ENCODE results near the gene ZNF763.
"Not testable (repeated sequence)": the region's sequence is repeated elsewhere in the genome, so short reads cannot be mapped to it uniquely, and the experiment has no call there.

Gene ZNF763

GRCh38 chr19:11964858-11965645 lies at the start of gene ZNF763:
Gene ZNF763 (plus strand): TSS chr19:11965040. CDS start chr19:11965209, 169 bp downstream.
- peak; percentile 72 for DNase-seq

- no peak for DNase-seq
Observed at GRCh38 chr19:11921852-11922495, 42.9 kb upstream of the ZNF763 start.

- peak; percentile 69 for DNase-seq
Observed at GRCh38 chr19:11924886-11925650, 39.8 kb upstream of the ZNF763 start, which contains the start of gene ZNF700. Gene ZNF700 (plus strand): TSS chr19:11925107. CDS start chr19:11925211, 104 bp downstream.

DNA sequence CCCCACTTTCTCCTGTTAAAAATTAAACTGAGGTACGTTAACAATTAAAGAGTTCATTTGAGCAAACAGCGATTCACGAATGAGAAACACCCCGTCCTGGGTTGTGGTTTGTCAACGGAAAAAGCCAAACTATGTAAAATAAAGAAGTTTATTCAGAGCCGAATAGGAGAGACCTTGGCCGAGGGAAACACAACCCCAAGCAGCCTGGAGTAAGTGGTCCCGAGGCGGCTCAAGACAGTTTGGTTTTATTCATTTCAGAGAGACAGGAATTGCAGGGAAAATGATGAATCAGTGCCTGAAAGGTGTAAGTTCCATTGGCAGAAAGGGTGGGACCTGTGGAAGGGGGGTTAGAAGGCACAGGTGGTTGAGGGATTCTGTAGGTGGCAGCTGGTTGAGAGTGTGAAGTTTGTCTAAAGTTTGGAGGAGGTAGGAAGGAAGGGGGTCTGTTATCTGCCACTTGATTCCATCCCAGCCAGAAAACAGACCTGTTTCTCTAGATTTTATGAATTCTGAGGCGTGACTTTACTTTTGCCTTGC lies 39.1 kb upstream of the ZNF763 start:
- DNase-seq = not testable (repeated sequence)

GRCh38 chr19:11927227-11927626 lies 37.6 kb upstream of the ZNF763 start:
- no peak for DNase-seq

- DNase-seq = no peak
Observed at GRCh38 chr19:11931051-11931450, 33.8 kb upstream of the ZNF763 start.

- DNase-seq = no peak
Observed at GRCh38 chr19:11931513-11931912, 33.3 kb upstream of the ZNF763 start.

GRCh38 chr19:11935829-11936228 lies 29.0 kb upstream of the ZNF763 start:
- not testable (repeated sequence) for DNase-seq

DNA sequence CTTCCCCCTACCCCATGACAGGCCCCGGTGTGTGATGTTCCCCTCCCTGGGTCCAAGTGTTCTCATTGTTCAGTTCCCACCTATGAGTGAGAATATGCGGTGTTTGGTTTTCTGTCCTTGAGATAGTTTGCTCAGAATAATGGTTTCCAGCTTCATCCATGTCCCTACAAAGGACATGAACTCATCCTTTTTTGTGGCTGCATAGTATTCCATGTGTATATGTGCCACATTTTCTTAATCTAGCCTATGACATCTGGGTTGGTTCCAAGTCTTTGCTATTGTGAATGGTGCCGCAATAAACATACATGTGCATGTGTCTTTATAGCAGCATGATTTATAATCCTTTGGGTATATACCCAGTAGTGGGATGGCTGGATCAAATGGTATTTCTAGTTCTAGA lies 26.5 kb upstream of the ZNF763 start:
- DNase-seq = not testable (repeated sequence)

- not testable (repeated sequence) for DNase-seq
Observed at GRCh38 chr19:11941361-11941887, 23.4 kb upstream of the ZNF763 start.

DNA sequence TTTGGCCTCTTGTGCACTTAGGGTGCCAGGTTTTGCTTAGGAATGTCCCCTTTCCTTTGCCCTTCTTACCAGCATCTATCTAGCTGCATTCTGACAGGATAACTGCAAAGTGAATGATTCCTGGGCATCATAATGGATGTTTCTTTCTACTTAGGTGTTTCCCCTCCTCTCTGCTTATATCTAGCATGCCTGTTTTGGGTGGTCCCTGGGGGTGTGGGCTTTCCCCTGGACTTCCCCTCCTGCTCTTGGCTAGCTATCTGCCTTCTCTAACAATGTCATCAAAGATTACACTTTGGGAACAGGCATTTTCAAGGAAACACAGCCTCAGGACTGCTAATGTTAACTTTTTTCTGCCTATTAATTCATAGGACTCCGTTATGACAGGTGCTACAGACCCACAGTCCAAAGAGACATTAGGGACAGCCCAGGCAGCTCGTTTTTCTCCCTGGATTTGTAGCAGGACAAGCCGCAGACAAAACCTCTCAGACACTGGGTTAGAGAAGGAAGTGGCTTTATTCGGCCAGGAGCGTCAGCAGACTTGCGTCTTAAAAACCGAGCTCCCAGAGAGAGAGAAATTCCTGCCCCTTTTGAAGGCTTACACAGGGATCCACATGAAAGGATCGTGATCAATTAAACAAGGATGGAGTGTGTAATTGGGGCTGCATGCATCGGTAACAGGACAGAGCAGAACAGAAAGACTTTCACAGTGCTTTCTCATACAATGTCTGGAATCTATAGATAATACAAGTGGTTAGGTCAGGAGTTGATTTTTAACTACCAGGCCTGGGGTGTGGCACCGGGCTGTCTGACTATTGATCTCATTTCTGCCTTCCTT lies 22.6 kb upstream of the ZNF763 start:
- no peak for DNase-seq

DNA sequence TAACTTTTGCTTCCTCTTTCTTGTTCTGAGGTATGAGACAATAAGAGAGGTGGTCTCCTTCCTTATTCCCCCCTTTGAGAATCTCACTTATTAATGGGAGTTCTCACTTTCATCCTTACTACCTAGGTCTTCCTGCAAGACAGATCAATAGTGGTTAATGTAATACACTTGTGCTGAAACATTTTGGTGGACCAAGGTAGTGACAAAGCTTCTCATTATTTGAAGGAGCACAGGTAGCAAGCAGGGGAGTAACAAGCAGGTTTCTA lies 22.1 kb upstream of the ZNF763 start:
- DNase-seq = no peak

DNA sequence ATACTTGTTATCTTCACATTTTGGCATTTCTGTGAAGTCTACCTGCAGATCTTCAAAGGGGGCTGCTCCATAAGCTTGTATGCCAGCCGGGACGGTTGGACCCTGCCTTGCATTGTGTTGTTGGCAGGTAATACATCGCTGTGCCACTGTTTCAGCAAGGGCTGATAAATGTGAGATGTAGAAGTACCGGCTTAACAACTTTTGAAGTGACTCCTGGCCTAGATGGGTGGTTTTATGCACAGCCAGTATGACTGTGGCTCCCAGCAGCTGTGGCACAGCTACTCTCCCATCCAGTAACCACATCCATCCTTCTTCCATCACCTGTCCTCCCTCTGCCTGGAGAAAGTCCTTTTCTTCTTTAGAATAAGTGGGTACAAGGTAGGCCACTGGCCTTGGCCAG lies 20.2 kb upstream of the ZNF763 start:
- DNase-seq = no peak

GRCh38 chr19:11948646-11949045 lies 16.2 kb upstream of the ZNF763 start:
- DNase-seq = no peak

GRCh38 chr19:11949201-11949600 lies 15.6 kb upstream of the ZNF763 start:
- DNase-seq = no peak

DNA sequence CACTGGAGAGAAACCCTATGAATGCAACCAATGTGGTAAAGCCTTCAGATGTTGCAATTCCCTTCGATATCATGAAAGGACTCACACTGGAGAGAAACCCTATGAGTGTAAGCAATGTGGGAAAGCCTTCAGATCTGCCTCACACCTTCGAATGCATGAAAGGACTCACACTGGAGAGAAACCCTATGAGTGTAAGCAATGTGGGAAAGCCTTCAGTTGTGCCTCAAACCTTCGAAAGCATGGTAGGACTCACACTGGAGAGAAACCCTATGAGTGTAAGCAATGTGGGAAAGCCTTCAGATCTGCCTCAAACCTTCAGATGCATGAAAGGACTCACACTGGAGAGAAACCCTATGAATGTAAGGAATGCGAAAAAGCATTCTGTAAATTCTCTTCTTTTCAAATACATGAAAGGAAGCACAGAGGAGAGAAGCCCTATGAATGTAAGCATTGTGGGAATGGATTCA lies 15.2 kb upstream of the ZNF763 start:
- not testable (repeated sequence) for DNase-seq

DNA sequence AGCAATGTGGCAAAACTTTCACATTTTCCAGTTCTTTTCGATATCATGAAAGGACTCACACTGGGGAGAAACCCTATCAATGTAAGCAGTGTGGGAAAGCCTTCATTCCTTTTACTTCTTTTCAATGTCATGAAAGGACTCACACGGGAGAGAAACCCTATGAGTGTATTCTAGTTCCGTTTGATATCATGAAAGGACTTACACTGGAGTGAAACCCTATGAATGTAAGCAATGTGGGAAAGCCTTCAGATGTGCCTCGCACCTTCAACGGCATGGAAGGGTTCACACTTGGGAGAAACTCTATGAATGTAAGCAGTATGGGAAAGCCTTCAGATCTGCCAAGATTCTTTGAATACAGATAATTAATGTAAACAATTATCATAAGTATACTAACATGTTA lies 14.5 kb upstream of the ZNF763 start:
- no peak for DNase-seq

GRCh38 chr19:11963566-11964355 lies 1.1 kb upstream of the ZNF763 start:
- peak; percentile 62 for DNase-seq

- DNase-seq = no peak
Observed at GRCh38 chr19:11964496-11964857, 363 bp upstream of the ZNF763 start.

- DNase-seq = no peak
Observed at GRCh38 chr19:11970174-11970573, 5.3 kb downstream of the ZNF763 start.

DNA sequence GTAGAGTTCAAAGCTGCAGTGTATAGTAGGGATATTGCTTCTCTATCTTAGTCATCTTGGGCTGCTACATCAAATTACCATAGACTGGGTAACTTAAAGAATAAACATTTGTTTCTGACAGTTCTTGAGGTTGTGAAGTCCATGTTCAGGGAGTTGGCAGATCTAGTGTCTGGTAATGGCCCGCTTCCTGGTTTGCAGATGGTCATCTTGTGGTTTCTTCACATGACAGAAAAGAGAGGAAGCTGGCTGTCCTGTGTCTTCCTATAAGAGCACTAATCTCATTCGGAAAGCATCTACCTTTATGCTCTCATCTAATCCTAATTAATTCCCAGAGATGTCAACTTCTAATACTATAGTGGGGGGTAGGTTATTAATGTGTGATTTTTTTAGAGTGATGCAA lies 6.2 kb downstream of the ZNF763 start:
- DNase-seq = no peak

Measured in NCI-H524 treated with DMSO at 0.1 percent for 48 hours (cell line).